ENCODE results near the gene CSTPP1. TPM values are rescaled to one million over a fixed set of nuclear protein-coding genes. Genes with fewer than 3 reads are reported as not detected.

The CSTPP1 gene
- total and polyA plus RNA-seq, 2 of the 4 experiments (the other 2 are of a cell fraction): 22.0 to 35.7 TPM

GRCh38 chr11:47131136-47131535 is 194.6 kb downstream of the CSTPP1 start:
- Histone ChIP-seq H3K23ac (ENCODE audit: low read depth, low read length) (no peak overlapping the region), H3K9me3 (ENCODE audit: control insufficient read depth, insufficient read depth, low read length) (no peaks in the 10 kb centered on the region), H3K4me2 (ENCODE audit: low read depth, low read length) (no peak overlapping the region), H3K56ac (ENCODE audit: extremely low read depth, insufficient read depth, low read length) (no peak overlapping the region), H3K27me3 (ENCODE audit: control insufficient read depth, insufficient read depth, low read length) (no peaks in the 10 kb centered on the region), H3K14ac (replicated peaks; ENCODE audit: low read depth, low read length) (no peak overlapping the region), H3K9me1 (ENCODE audit: insufficient read depth, low read length) (peaks cover 3% of the 10 kb centered on the region; the same call in 1 of the 2 replicates), H2AFZ (replicated peaks; ENCODE audit: low read length, poor library complexity) (no peak overlapping the region), H2AK9ac (replicated peaks; ENCODE audit: low read depth, low read length, poor library complexity) (no peak overlapping the region), H3K4me3 (ENCODE audit: insufficient read depth, low read depth, low read length) (no peak overlapping the region), H3K36me3 (ENCODE audit: control insufficient read depth, insufficient read depth, low read length) (no peaks in the 10 kb centered on the region), H4K20me1 (ENCODE audit: insufficient read depth, low read length) (no peaks in the 10 kb centered on the region), H2AK5ac (ENCODE audit: low read depth, low read length) (no peak overlapping the region), H3K27ac (ENCODE audit: insufficient read depth, low read length) (no peak overlapping the region), H2BK15ac (ENCODE audit: low read depth, low read length) (no peak overlapping the region), H4K8ac (ENCODE audit: low read depth in 2 of 2, low read length in 2 of 2) (no peak overlapping the region), H4K91ac (ENCODE audit: insufficient read depth, low read depth, low read length) (no peak overlapping the region), H4K5ac (ENCODE audit: low read depth, low read length) (no peak overlapping the region), H3K18ac (ENCODE audit: low read depth, low read length) (no peak overlapping the region), H3K4me1 (ENCODE audit: control insufficient read depth, insufficient read depth, low read length) (no peaks in the 10 kb centered on the region), H2BK5ac (ENCODE audit: low read depth, low read length, poor library complexity, severe bottlenecking) (no peak overlapping the region), H2BK20ac (ENCODE audit: low read depth, low read length) (no peak overlapping the region), H3K9ac (ENCODE audit: low read depth, low read length) (no peak overlapping the region), H3K79me1 (ENCODE audit: low read depth in 1 of 2, low read length in 2 of 2) (no peaks in the 10 kb centered on the region), H3K4ac (ENCODE audit: low read depth, low read length) (no peak overlapping the region), H2BK120ac (ENCODE audit: low read depth, low read length) (no peak overlapping the region)
- TF ChIP-seq NFE2L2 (IDR thresholded peaks at IDR 0.05; ENCODE audit: low read depth, low read length) (no peak), MAFK (IDR thresholded peaks at IDR 0.05; ENCODE audit: low read depth, low read length) (no peak), SMC3 (IDR thresholded peaks at IDR 0.05; ENCODE audit: low read depth, low read length) (no peak), BHLHE40 (IDR thresholded peaks at IDR 0.05; ENCODE audit: low read depth, low read length) (no peak), POLR2A (IDR thresholded peaks at IDR 0.05; ENCODE audit: low read depth, low read length) (no peak), CTCF (conservative IDR thresholded peaks at IDR 0.05; ENCODE audit: low read depth, low read length) (no peak), RAD21 (IDR thresholded peaks at IDR 0.05; ENCODE audit: low read length) (no peak), MAZ (IDR thresholded peaks at IDR 0.05; ENCODE audit: borderline replicate concordance, low read depth, low read length) (no peak), MXI1 (IDR thresholded peaks at IDR 0.05; ENCODE audit: borderline replicate concordance, low read depth, low read length) (no peak)
- intact Hi-C loops (cut with micrococcal nuclease) (no loop called here), dilution Hi-C loops (cut with HindIII; ENCODE audit: low sequenced_read_pairs, unreplicated experiment) (no loop called here), in situ Hi-C loops (cut with MboI; ENCODE audit: low sequenced_read_pairs) (no loop called here)
- ChIA-PET POLR2A (ENCODE audit: unreplicated experiment) (no interaction called here), CTCF (interaction anchor here (0.8 kb wide), 2 partner anchors 8 to 211 kb away, joined by 4 read pairs; no protein-coding TSS in a partner anchor)
- no TSS peak for BruUV-seq (replicated peaks)
- no CpG with 5 or more reads among the region's 2 CpGs for WGBS, 2 experiments (ENCODE audit: extremely low coverage in 2 of 2, insufficient read length in 1 of 2)
- DNase-seq (no peak), ATAC-seq (ENCODE audit: low read depth) (no peak)
